H9 (cell line): ENCODE measurements around the gene CTIF. TPM values are rescaled to one million over a fixed set of nuclear protein-coding genes. Genes with fewer than 3 reads are reported as not detected.

Experiments
- DNase-seq: peaks from one replicate; pipeline ENCODE4 v3.0.0-alpha.2; 2017
- H2AFZ ChIP-seq: one replicate; pipeline ENCODE4 v1.6.1; 2013; ENCODE audit warnings: mild to moderate bottlenecking, low read length, control low read depth, moderate library complexity
- H2AK5ac ChIP-seq: 2 replicates; pipeline ENCODE4 v1.6.1; 2013; ENCODE audit warnings: low read length, control low read depth, mixed read lengths; ENCODE audit not compliant: insufficient read length
- H2BK120ac ChIP-seq: one replicate; pipeline ENCODE4 v1.6.1; 2013; ENCODE audit warnings: low read depth, mild to moderate bottlenecking, low read length, control low read depth, inconsistent platforms; ENCODE audit not compliant: poor library complexity, severe bottlenecking
- H2BK12ac ChIP-seq: 2 replicates; pipeline ENCODE4 v1.6.1; 2013; ENCODE audit warnings: low read length, control low read depth, mixed read lengths, low read depth; ENCODE audit not compliant: insufficient read length
- H2BK15ac ChIP-seq: 2 replicates; pipeline ENCODE4 v1.6.1; 2013; ENCODE audit warnings: low read depth, low read length, control low read depth
- H2BK20ac ChIP-seq: one replicate; pipeline ENCODE4 v1.6.1; 2013; ENCODE audit warnings: low read depth, mild to moderate bottlenecking, low read length, control low read depth, inconsistent platforms; ENCODE audit not compliant: poor library complexity, severe bottlenecking
- H2BK5ac ChIP-seq: 2 replicates; pipeline ENCODE4 v1.6.1; 2013; ENCODE audit warnings: low read length, control low read depth, mixed read lengths; ENCODE audit not compliant: insufficient read length
- H3K14ac ChIP-seq: 2 replicates; pipeline ENCODE4 v1.6.1; 2013; ENCODE audit warnings: low read length, control low read depth; ENCODE audit not compliant: insufficient read depth
- H3K18ac ChIP-seq: 2 replicates; pipeline ENCODE4 v1.6.1; 2013; ENCODE audit warnings: low read depth, mild to moderate bottlenecking, mixed read lengths, low read length, control low read depth; ENCODE audit not compliant: insufficient read length
- H3K23ac ChIP-seq: 2 replicates; pipeline ENCODE4 v1.6.1; 2013; ENCODE audit warnings: low read length, control low read depth, mixed read lengths, low read depth; ENCODE audit not compliant: insufficient read length
- H3K23me2 ChIP-seq: 2 replicates; pipeline ENCODE4 v1.6.1; 2013; ENCODE audit warnings: low read depth, mild to moderate bottlenecking, mixed read lengths, low read length, control low read depth; ENCODE audit not compliant: insufficient read length, poor library complexity, severe bottlenecking
- H3K27ac ChIP-seq: 2 replicates; pipeline ENCODE4 v1.5.1; 2013; ENCODE audit warnings: low read length, control low read depth, mixed read lengths, low read depth; ENCODE audit not compliant: insufficient read length
- H3K27me3 ChIP-seq: 2 replicates; pipeline ENCODE4 v1.6.1; 2013; ENCODE audit warnings: low read length, control low read depth, inconsistent platforms; ENCODE audit not compliant: insufficient read depth
- H3K4ac ChIP-seq: 2 replicates; pipeline ENCODE4 v1.6.1; 2013; ENCODE audit warnings: low read depth, mild to moderate bottlenecking, control low read depth, inconsistent platforms, low read length, moderate library complexity
- H3K4me1 ChIP-seq: 2 replicates; pipeline ENCODE4 v1.6.1; 2013; ENCODE audit warnings: low read length, control low read depth, inconsistent platforms; ENCODE audit not compliant: insufficient read depth
- H3K4me2 ChIP-seq: 2 replicates; pipeline ENCODE4 v1.6.1; 2013; ENCODE audit warnings: low read length, control low read depth, mixed read lengths; ENCODE audit not compliant: insufficient read length, insufficient read depth
- H3K56ac ChIP-seq: 2 replicates; pipeline ENCODE4 v1.6.1; 2013; ENCODE audit warnings: low read depth, mild to moderate bottlenecking, mixed read lengths, low read length, control low read depth; ENCODE audit not compliant: insufficient read length
- H3K79me1 ChIP-seq: 2 replicates; pipeline ENCODE4 v1.6.1; 2013; ENCODE audit warnings: low read depth, mild to moderate bottlenecking, moderate library complexity, low read length, control low read depth, inconsistent platforms; ENCODE audit not compliant: insufficient read depth, poor library complexity, severe bottlenecking
- H3K79me2 ChIP-seq: 2 replicates; pipeline ENCODE4 v1.6.1; 2013; ENCODE audit warnings: low read length, control low read depth, inconsistent platforms; ENCODE audit not compliant: insufficient read depth
- H3K9ac ChIP-seq: 2 replicates; pipeline ENCODE4 v1.6.1; 2013; ENCODE audit warnings: low read length, control low read depth, mixed read lengths; ENCODE audit not compliant: insufficient read length; ENCODE audit errors: extremely low read depth
- H3K9me3 ChIP-seq: one replicate; pipeline ENCODE4 v1.6.1; 2013; ENCODE audit warnings: low read depth, low read length, inconsistent platforms; ENCODE audit not compliant: control insufficient read depth
- H3T11ph ChIP-seq: one replicate; pipeline ENCODE4 v1.6.1; 2013; ENCODE audit warnings: mild to moderate bottlenecking, low read length, control low read depth, inconsistent platforms
- H4K20me1 ChIP-seq: one replicate; pipeline ENCODE4 v1.6.1; 2013; ENCODE audit not compliant: control insufficient read depth, insufficient read length, insufficient read depth
- H4K5ac ChIP-seq: 2 replicates; pipeline ENCODE4 v1.6.1; 2013; ENCODE audit warnings: low read depth, mild to moderate bottlenecking, mixed read lengths, low read length, control low read depth; ENCODE audit not compliant: insufficient read length
- H4K8ac ChIP-seq: replicated peaks from 2 replicates; pipeline ENCODE4 v1.6.1; 2013; ENCODE audit warnings: low read length, control low read depth, mixed read lengths, low read depth; ENCODE audit not compliant: insufficient read length
- H4K91ac ChIP-seq: 2 replicates; pipeline ENCODE4 v1.6.1; 2013; ENCODE audit warnings: low read depth, mild to moderate bottlenecking, moderate library complexity, mixed read lengths, low read length, control low read depth; ENCODE audit not compliant: insufficient read length
- H3K27ac Mint-ChIP-seq, 3 experiments: 2 replicates in 2 of 3; 3 replicates in 1 of 3; pipeline ENCODE4 v1.8.0; 2020 to 2021; ENCODE audit warnings: mixed read lengths in 3 of 3, mild to moderate bottlenecking in 1 of 3, moderate library complexity in 1 of 3
- H3K27me3 Mint-ChIP-seq: 2 replicates; pipeline ENCODE4 v1.8.0; 2021; ENCODE audit warnings: low read depth, mild to moderate bottlenecking, moderate library complexity, mixed read lengths
- H3K36me3 Mint-ChIP-seq, 3 experiments: 2 replicates in 2 of 3; 3 replicates in 1 of 3; pipeline ENCODE4 v1.8.0; 2020 to 2021; ENCODE audit warnings: low read depth in 3 of 3, mixed read lengths in 3 of 3; ENCODE audit not compliant: insufficient read depth in 1 of 3
- H3K4me1 Mint-ChIP-seq, 2 experiments: 2 replicates each; pipeline ENCODE4 v1.8.0; 2020; ENCODE audit warnings: mixed read lengths in 2 of 2
- H3K4me3 Mint-ChIP-seq, 2 experiments: 2 replicates in 1 of 2; 3 replicates in 1 of 2; pipeline ENCODE4 v1.8.0; 2020 to 2021; ENCODE audit warnings: mild to moderate bottlenecking in 2 of 2, mixed read lengths in 2 of 2, moderate library complexity in 1 of 2
- H3K9me3 Mint-ChIP-seq, 2 experiments: 2 replicates in 1 of 2; 3 replicates in 1 of 2; pipeline ENCODE4 v1.8.0; 2020; ENCODE audit warnings: mild to moderate bottlenecking in 2 of 2, mixed read lengths in 2 of 2, moderate library complexity in 1 of 2
- WGBS: extraction: QIAGEN DNeasy Blood & Tissue Kit; methylation state at CpG from one replicate; pipeline ENCODE4 v1.1.7; 2013; ENCODE audit warnings: missing lambda C conversion rate, low lambda C conversion rate, mixed read lengths; ENCODE audit not compliant: insufficient read length; ENCODE audit errors: extremely low coverage; 5-methylcytosine and 5-hydroxymethylcytosine counted together
- total RNA-seq: library from RNA; stranded (reverse); gene quantifications from 2 replicates; pipeline ENCODE4 v1.2.1, GENCODE V29; 2021
- TF ChIP-seq, protein P1 (sequence below): fragments of 200-600 bp; sonication (generic); conservative IDR thresholded peaks from 3 replicates; pipeline ENCODE4 v1.8.0; 2021; ENCODE audit warnings: antibody characterized with exemption, mild to moderate bottlenecking

CTIF gene
- total RNA-seq, 1 experiment from 2014 or later, result 15.8 TPM

DNA sequence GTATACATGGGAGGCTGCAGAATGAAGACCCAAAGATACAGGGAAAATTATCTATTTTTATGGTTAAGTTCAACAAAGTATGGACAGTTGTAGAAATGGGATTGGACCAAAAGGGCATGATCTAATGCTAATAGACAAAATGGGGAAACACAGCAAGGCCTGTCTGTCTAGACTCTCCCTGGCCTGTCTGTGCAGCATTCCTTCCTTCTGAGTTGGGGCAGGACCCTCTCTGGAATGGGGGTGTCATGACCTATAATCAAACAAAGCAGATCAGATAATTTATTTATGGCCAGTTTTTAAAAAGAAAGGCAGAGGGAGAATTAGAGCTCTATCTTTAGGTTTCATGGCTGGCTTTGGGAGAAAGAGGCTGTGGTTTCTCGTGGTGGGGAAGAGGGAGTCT lies 104.4 kb downstream of the CTIF start:
- H3K23ac ChIP-seq, result no peak overlapping the region
- no peak overlapping the region for H2BK12ac ChIP-seq
- H3T11ph ChIP-seq, result no peak overlapping the region
- no peak overlapping the region for H2BK5ac ChIP-seq
- H2BK120ac ChIP-seq, result no peak overlapping the region
- H3K79me1 ChIP-seq, result no peaks in the 10 kb centered on the region
- H3K4me1 ChIP-seq, result no peaks in the 10 kb centered on the region
- H3K27ac Mint-ChIP-seq, result no peak overlapping the region; a peak in 2 of 7 replicates
- H2AFZ ChIP-seq, result no peak overlapping the region
- no peak overlapping the region for H4K8ac ChIP-seq
- H3K18ac ChIP-seq, result no peak overlapping the region
- no peak for DNase-seq
- H4K91ac ChIP-seq, result no peak overlapping the region
- H3K27me3 ChIP-seq, result no peaks in the 10 kb centered on the region
- H3K23me2 ChIP-seq, result no peaks in the 10 kb centered on the region
- H3K27ac ChIP-seq, result no peak overlapping the region
- no peak overlapping the region for H3K4ac ChIP-seq
- H3K36me3 Mint-ChIP-seq, result peaks cover 6 to 7% (median 6%) of the 10 kb centered on the region in 3 experiments; a peak in 5 of 7 replicates
- no peak overlapping the region for H4K5ac ChIP-seq
- H3K14ac ChIP-seq, result no peak overlapping the region
- no peak overlapping the region for H2AK5ac ChIP-seq
- H3K9me3 Mint-ChIP-seq, result peaks cover 0 to 5% of the 10 kb centered on the region in 2 experiments; a peak in 2 of 5 replicates
- H2BK20ac ChIP-seq, result no peak overlapping the region
- no peaks in the 10 kb centered on the region for H3K9me3 ChIP-seq
- no peaks in the 10 kb centered on the region for H3K79me2 ChIP-seq
- whole genome bisulfite sequencing, result no CpG with 5 or more reads among the region's 1 CpG
- no peak overlapping the region for H2BK15ac ChIP-seq
- H4K20me1 ChIP-seq, result no peaks in the 10 kb centered on the region
- no peak overlapping the region for H3K9ac ChIP-seq
- H3K4me1 Mint-ChIP-seq, result peaks cover 12 to 20% of the 10 kb centered on the region in 2 experiments
- TF ChIP-seq, protein P1, sequence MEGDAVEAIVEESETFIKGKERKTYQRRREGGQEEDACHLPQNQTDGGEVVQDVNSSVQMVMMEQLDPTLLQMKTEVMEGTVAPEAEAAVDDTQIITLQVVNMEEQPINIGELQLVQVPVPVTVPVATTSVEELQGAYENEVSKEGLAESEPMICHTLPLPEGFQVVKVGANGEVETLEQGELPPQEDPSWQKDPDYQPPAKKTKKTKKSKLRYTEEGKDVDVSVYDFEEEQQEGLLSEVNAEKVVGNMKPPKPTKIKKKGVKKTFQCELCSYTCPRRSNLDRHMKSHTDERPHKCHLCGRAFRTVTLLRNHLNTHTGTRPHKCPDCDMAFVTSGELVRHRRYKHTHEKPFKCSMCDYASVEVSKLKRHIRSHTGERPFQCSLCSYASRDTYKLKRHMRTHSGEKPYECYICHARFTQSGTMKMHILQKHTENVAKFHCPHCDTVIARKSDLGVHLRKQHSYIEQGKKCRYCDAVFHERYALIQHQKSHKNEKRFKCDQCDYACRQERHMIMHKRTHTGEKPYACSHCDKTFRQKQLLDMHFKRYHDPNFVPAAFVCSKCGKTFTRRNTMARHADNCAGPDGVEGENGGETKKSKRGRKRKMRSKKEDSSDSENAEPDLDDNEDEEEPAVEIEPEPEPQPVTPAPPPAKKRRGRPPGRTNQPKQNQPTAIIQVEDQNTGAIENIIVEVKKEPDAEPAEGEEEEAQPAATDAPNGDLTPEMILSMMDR, result no peak
- no peak overlapping the region for H3K56ac ChIP-seq
- no peak overlapping the region for H3K4me3 Mint-ChIP-seq
- no peaks in the 10 kb centered on the region for H3K27me3 Mint-ChIP-seq
- no peak overlapping the region for H3K4me2 ChIP-seq
